AG04450 (cell line): ENCODE data around the gene FSTL4. TPM values are rescaled to one million over a fixed set of nuclear protein-coding genes. Genes with fewer than 3 reads are reported as not detected.

Experiments used
- CTCF ChIA-PET: fragments of 300-600, 350-600 bp; formaldehyde crosslinking; extraction: SDS; loops from one replicate; lab custom pipeline; 2022; ENCODE audit warnings: antibody characterized with exemption, inconsistent platforms; lab: Charles Lee
- POLR2A ChIA-PET: fragments of 350-600 bp; formaldehyde crosslinking; extraction: SDS; loops from one replicate; lab custom pipeline; 2021; ENCODE audit warnings: antibody characterized with exemption, inconsistent platforms; lab: Yijun Ruan, JAX
- DNase-seq: peaks from one replicate; pipeline ENCODE4 v3.0.0-alpha.2; 2011; ENCODE audit warnings: low read depth, low spot score
- H3K27ac ChIP-seq: one replicate; pipeline ENCODE4 v1.5.1; 2012; ENCODE audit warnings: low read depth, low read length, control low read depth
- H3K27me3 ChIP-seq: one replicate; pipeline ENCODE4 v1.6.0; 2012; ENCODE audit warnings: low read length; ENCODE audit not compliant: control insufficient read depth, insufficient read depth
- H3K4me3 ChIP-seq: 2 replicates; pipeline ENCODE4 v1.5.1; 2011; ENCODE audit warnings: mild to moderate bottlenecking, low read depth, low read length, control low read depth
- H3K9me3 ChIP-seq: 2 replicates; pipeline ENCODE4 v1.5.1; 2012; ENCODE audit warnings: low read length; ENCODE audit not compliant: control insufficient read depth, insufficient read depth
- polyA plus RNA-seq: library from polyadenylated mRNA; depleted of rRNA; stranded (reverse); fragments of >200 nt; gene quantifications from 2 replicates; pipeline ENCODE4 v1.2.3, GENCODE V29; 2011
- TF ChIP-seq, protein P1 (sequence below): IDR thresholded peaks from 2 replicates; pipeline ENCODE4 v1.5.1; 2011; ENCODE audit warnings: low read depth, low read length, control low read depth, inconsistent platforms

The FSTL4 gene
- polyA plus RNA-seq, 1 experiment, result 0.11 TPM

DNA sequence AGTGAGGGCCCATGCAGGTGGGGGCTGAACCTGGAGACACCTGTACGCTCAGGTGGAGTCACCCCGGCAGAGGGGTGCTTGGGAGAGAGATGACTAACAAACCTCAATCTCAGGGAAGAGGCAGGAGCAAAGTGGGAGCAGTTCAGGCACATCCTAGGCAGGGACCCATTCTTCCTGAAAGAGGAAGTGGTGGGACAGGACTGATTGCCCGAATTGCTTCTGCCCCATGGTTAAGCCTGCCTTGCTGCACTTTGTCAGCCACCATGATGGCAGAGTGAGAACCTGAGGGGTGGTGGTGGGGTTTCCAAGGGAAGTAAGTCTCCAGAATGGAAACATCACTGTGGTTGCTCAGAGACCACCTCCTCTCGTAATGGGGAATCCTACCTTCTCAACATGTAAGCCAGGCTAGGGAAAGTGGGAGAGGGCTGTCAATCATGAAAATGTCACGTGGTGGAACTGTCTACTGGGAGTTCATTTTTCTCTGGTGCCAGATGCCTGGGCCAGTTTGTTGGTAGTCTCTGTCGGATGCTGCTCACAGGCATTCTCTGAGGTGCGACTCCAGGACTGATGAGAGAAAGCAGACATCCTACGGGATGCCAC lies 410.2 kb downstream of the FSTL4 start:
- no peak overlapping the region for H3K4me3 ChIP-seq
- POLR2A ChIA-PET, result no interaction called here
- CTCF ChIA-PET, result no interaction called here
- DNase-seq, result no peak
- H3K27ac ChIP-seq, result no peak overlapping the region
- peaks cover 9% of the 10 kb centered on the region for H3K9me3 ChIP-seq
- TF ChIP-seq, protein P1, sequence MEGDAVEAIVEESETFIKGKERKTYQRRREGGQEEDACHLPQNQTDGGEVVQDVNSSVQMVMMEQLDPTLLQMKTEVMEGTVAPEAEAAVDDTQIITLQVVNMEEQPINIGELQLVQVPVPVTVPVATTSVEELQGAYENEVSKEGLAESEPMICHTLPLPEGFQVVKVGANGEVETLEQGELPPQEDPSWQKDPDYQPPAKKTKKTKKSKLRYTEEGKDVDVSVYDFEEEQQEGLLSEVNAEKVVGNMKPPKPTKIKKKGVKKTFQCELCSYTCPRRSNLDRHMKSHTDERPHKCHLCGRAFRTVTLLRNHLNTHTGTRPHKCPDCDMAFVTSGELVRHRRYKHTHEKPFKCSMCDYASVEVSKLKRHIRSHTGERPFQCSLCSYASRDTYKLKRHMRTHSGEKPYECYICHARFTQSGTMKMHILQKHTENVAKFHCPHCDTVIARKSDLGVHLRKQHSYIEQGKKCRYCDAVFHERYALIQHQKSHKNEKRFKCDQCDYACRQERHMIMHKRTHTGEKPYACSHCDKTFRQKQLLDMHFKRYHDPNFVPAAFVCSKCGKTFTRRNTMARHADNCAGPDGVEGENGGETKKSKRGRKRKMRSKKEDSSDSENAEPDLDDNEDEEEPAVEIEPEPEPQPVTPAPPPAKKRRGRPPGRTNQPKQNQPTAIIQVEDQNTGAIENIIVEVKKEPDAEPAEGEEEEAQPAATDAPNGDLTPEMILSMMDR, result no peak
- peaks cover 47% of the 10 kb centered on the region for H3K27me3 ChIP-seq

DNA sequence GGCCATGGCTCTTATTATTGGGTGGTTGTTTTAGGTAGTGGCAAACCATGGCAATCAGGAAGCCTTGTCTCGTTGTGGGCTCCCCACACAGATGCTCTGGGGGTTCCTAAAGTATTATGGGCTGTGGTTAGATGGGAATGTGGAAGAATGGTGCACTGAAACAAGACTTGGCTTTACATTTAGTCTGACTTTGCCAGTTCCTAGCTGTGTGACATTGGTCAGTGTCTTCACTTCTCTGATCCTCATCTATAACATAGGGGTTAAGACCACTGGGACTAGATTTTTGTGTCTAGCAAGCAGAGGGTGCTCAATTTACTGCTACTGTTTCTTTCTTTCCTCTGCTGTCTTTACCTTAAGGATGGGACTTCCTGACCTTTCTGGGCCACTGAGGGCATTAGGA lies 411.0 kb downstream of the FSTL4 start:
- no peak overlapping the region for H3K27ac ChIP-seq
- CTCF ChIA-PET, result no interaction called here

DNA sequence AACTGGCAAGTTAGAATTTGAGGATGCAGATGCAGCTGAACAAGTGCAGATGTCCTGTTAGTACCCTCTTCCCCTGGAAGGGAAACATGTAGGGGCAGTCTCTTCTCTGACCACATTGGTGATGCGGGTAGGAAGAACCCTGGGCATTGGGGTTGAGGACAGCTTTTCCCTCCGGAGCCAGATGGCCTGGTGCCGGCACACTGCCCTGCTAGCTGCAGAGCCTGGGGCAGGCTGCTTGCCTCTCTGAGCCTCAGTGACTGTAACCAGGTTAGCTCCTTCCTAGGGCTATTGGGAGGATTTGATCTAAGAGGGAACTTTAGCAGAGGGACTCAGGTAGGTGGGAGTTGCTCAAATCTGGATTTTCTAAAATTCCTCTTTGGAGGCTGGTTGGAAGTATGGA lies 412.1 kb downstream of the FSTL4 start:
- POLR2A ChIA-PET, result no interaction called here
- H3K4me3 ChIP-seq, result no peak overlapping the region
- CTCF ChIA-PET, result no interaction called here
- TF ChIP-seq, protein P1, result no peak
- DNase-seq, result no peak
- H3K27ac ChIP-seq, result no peak overlapping the region
- peaks cover 9% of the 10 kb centered on the region for H3K9me3 ChIP-seq
- peaks cover 57% of the 10 kb centered on the region for H3K27me3 ChIP-seq

More for the DNA sequence above, 411.0 kb downstream of the FSTL4 start:
- peaks cover 9% of the 10 kb centered on the region for H3K9me3 ChIP-seq
- TF ChIP-seq, protein P1, result no peak
- H3K27me3 ChIP-seq, result peaks cover 51% of the 10 kb centered on the region
- no peak for DNase-seq
- H3K4me3 ChIP-seq, result no peak overlapping the region
- POLR2A ChIA-PET, result no interaction called here

DNA sequence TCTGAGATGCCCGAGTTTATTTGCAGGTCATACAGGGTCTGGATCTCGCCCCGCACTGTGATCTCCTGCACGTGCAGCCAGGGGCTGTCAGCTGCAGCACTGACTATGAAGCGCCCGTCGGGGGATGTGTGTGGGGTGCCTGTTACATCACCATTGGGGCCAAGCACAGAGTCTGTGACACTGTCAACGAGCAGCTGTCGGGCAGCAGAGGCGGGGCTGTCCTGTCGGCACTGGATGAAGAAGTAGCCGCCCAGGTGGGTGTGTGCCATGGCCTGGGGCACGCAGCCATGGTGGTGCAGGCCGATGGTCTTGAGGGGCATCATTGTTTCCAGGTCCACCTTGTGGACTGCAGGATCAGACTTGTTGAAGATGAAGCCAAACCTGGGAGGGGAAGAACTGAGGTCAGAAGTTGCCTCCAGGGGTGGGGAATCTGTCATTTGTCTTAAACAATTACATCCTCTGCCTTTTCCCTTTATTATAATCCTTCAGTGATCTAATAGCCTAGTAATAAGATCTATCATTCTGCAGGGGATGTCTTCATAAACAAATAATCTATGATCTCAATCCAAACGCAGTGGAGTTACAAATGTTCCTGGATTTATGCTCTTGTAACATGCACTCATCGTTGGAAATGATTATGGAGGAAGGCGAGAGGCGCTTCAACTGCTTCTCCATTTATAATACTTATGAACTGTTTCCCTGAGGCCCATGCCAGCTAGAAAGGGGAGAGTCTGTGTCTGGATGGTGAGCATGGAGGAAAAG lies 412.7 kb downstream of the FSTL4 start:
- TF ChIP-seq, protein P1, result no peak
- Histone ChIP-seq H3K27ac (no peak overlapping the region), H3K4me3 (no peak overlapping the region), H3K9me3 (peaks cover 9% of the 10 kb centered on the region), H3K27me3 (peaks cover 62% of the 10 kb centered on the region)
- ChIA-PET CTCF (no interaction called here), POLR2A (no interaction called here)
- DNase-seq, result no peak

DNA sequence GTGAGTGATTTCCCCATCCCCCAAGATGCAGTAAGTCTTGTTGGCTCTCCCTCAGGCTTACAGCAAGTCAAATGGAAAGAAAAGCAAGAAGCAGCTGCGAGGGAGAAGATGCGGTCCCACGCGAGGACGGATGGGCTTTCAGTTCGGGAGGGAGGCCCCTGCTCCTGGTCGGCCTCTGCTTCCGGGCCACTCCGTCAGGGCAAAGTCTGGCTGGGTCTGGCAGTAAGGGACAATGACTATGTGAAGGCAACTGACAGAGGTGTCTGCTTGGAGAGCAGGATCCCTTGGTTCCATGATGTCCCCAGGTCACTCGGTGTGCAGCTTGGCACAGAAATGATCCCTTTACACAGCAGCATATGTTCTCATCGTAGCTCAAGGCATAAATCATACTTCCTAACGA lies 413.8 kb downstream of the FSTL4 start:
- Histone ChIP-seq H3K9me3 (peaks cover 9% of the 10 kb centered on the region), H3K27me3 (peaks cover 68% of the 10 kb centered on the region), H3K4me3 (no peak overlapping the region), H3K27ac (no peak overlapping the region)
- no peak for DNase-seq
- TF ChIP-seq, protein P1, result no peak
- POLR2A ChIA-PET, result no interaction called here
- CTCF ChIA-PET, result no interaction called here
